Measurements from ENCODE around the gene DTNBP1.

Gene DTNBP1

DNA sequence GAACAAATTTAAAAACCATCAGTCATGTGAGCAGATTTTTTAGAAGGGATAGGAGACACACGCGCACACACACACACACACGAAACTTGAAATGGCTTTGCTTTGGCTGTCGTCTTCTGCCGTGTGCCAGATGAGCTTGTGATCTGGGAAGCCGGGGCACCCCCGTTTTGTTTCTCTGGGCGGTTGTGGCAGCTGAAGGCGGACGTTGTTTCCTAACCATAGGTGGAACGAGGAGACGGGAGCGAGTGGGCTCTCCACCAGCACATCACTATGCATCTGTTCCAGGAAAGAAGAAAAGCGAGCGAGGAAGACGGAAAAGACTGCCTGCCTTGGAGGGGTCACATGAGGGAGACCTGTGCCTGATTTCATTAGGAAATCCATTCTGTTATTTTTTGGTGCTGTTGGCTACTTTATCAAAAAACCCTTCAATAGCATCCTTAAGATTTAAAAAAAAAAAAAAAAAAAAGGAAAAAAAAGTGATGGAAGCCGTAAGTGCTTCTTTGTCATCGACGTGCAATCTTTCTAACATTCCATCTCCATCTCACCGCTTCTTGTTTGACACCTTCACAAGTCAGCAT lies 142.1 kb downstream of the DTNBP1 start:
- H3K4me3 ChIP-seq (replicated peaks in 1 of 2; ENCODE audit: low read depth in 2 of 2, low read length in 2 of 2) = no peak overlapping the region
- TF ChIP-seq, protein P1, sequence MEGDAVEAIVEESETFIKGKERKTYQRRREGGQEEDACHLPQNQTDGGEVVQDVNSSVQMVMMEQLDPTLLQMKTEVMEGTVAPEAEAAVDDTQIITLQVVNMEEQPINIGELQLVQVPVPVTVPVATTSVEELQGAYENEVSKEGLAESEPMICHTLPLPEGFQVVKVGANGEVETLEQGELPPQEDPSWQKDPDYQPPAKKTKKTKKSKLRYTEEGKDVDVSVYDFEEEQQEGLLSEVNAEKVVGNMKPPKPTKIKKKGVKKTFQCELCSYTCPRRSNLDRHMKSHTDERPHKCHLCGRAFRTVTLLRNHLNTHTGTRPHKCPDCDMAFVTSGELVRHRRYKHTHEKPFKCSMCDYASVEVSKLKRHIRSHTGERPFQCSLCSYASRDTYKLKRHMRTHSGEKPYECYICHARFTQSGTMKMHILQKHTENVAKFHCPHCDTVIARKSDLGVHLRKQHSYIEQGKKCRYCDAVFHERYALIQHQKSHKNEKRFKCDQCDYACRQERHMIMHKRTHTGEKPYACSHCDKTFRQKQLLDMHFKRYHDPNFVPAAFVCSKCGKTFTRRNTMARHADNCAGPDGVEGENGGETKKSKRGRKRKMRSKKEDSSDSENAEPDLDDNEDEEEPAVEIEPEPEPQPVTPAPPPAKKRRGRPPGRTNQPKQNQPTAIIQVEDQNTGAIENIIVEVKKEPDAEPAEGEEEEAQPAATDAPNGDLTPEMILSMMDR (IDR thresholded peaks at IDR 0.05; ENCODE audit: low read depth, low read length) = no peak
- no peak for DNase-seq (ENCODE audit: low read depth in 2 of 2)

- no peak for DNase-seq (ENCODE audit: low read depth in 2 of 2)
- TF ChIP-seq, protein P1 (IDR thresholded peaks at IDR 0.05; ENCODE audit: low read depth, low read length) = no peak
- H3K4me3 ChIP-seq (replicated peaks in 1 of 2; ENCODE audit: low read depth in 2 of 2, low read length in 2 of 2) = no peak overlapping the region
Measured at GRCh38 chr6:15519681-15520080, 143.1 kb downstream of the DTNBP1 start.

- no peak overlapping the region for H3K4me3 ChIP-seq (replicated peaks in 1 of 2; ENCODE audit: low read depth in 2 of 2, low read length in 2 of 2)
- no peak for DNase-seq (ENCODE audit: low read depth in 2 of 2)
Measured at GRCh38 chr6:15518878-15519277, 143.9 kb downstream of the DTNBP1 start.

DNA sequence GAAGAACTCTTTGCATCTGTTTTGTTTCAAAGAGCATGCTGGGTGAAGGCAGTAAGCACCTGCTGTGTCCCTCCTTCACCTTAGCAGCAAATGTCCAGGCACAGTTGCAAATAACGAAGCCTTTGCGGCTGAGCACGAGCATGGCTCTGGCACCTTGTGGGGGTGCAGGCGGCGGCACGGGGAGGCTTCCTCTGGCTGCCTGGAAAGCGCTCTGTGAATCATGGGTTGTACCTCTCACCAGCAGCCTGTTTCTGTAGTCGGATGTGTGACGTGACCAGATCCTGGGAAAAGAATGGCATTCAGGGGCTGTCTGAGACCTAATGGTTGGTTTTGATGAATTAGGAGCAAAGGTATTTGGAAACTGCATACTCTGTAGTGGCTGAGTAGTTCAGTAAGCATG lies 144.8 kb downstream of the DTNBP1 start:
- TF ChIP-seq, protein P1 (IDR thresholded peaks at IDR 0.05; ENCODE audit: low read depth, low read length) = no peak
- no peak overlapping the region for H3K4me3 ChIP-seq (replicated peaks in 1 of 2; ENCODE audit: low read depth in 2 of 2, low read length in 2 of 2)
- DNase-seq (ENCODE audit: low read depth in 2 of 2) = no peak

More at GRCh38 chr6:15518878-15519277, 143.9 kb downstream of the DTNBP1 start:
- TF ChIP-seq, protein P1 (IDR thresholded peaks at IDR 0.05; ENCODE audit: low read depth, low read length) = no peak

GRCh38 chr6:15517600-15517999 lies 145.2 kb downstream of the DTNBP1 start:
- DNase-seq (ENCODE audit: low read depth in 2 of 2) = no peak
- no peak overlapping the region for H3K4me3 ChIP-seq (replicated peaks in 1 of 2; ENCODE audit: low read depth in 2 of 2, low read length in 2 of 2)
- TF ChIP-seq, protein P1 (IDR thresholded peaks at IDR 0.05; ENCODE audit: low read depth, low read length) = no peak

GRCh38 chr6:15516923-15517560 lies 145.8 kb downstream of the DTNBP1 start:
- no peak overlapping the region for H3K4me3 ChIP-seq (replicated peaks in 1 of 2; ENCODE audit: low read depth in 2 of 2, low read length in 2 of 2)
- TF ChIP-seq, protein P1 (IDR thresholded peaks at IDR 0.05; ENCODE audit: low read depth, low read length) = no peak
- no peak for DNase-seq (ENCODE audit: low read depth in 2 of 2)
